ENCODE results near the gene GRAP.

GRAP gene

DNA sequence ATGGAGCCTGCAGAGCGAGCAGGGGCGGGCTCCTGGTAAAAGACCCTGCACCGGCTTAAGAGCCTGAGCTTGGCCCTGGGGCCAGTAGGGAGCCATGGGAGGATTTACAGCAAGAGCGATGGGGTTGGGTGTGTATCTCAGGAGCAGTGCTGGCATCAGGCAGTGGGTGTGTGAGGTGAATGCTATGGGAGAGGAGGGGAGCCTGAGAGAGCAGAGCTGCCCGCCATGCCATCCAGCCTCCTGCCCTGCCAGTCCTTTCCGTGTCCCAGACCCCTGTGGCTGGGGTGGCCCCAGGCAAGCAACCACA is 65.5 kb downstream of the GRAP start:
- Mint-ChIP-seq H3K4me3 (no peak overlapping the region), H3K27ac (no peak overlapping the region), H3K4me1 (no peaks in the 10 kb centered on the region), H3K27me3 (no peaks in the 10 kb centered on the region), H3K9me3 (no peaks in the 10 kb centered on the region), H3K36me3 (peaks cover 3% of the 10 kb centered on the region)
- DNase-seq (ENCODE audit: low spot score in 2 of 2): no peak
- ATAC-seq (ENCODE audit: low read depth): no peak

GRCh38 chr17:18980682-18981334 is 65.9 kb downstream of the GRAP start:
- ATAC-seq (ENCODE audit: low read depth) (no peak), DNase-seq (ENCODE audit: low spot score in 2 of 2) (no peak)
- H3K4me3 Mint-ChIP-seq: no peak overlapping the region
- no peaks in the 10 kb centered on the region for H3K9me3 Mint-ChIP-seq
- peaks cover 3% of the 10 kb centered on the region for H3K36me3 Mint-ChIP-seq
- H3K27me3 Mint-ChIP-seq: no peaks in the 10 kb centered on the region
- H3K27ac Mint-ChIP-seq: no peak overlapping the region
- no peaks in the 10 kb centered on the region for H3K4me1 Mint-ChIP-seq

DNA sequence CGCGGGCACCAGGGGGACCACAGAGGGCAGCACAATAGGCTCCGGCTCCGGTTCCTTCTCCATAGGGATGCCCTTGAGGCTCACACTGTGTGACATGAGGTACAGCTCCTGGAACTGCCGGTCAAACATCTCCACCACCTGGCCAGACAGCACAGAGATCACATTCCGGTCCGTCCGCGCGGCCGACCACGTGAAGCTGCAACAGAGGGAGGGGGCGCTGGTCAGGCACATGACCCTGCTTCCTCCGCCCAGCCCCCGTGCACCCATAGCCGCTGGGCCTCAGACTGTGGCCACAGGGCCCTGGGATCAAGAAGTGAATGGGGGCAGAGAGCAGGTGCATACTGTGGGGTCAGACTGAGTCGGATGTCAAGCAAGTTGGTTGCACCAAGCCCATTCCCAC is 68.1 kb downstream of the GRAP start:
- H3K4me3 Mint-ChIP-seq: no peak overlapping the region
- H3K4me1 Mint-ChIP-seq: no peaks in the 10 kb centered on the region
- no peaks in the 10 kb centered on the region for H3K9me3 Mint-ChIP-seq
- DNase-seq (ENCODE audit: low spot score in 2 of 2) (no peak), ATAC-seq (ENCODE audit: low read depth) (no peak)
- peaks cover 3% of the 10 kb centered on the region for H3K36me3 Mint-ChIP-seq
- no peak overlapping the region for H3K27ac Mint-ChIP-seq
- H3K27me3 Mint-ChIP-seq: no peaks in the 10 kb centered on the region

DNA sequence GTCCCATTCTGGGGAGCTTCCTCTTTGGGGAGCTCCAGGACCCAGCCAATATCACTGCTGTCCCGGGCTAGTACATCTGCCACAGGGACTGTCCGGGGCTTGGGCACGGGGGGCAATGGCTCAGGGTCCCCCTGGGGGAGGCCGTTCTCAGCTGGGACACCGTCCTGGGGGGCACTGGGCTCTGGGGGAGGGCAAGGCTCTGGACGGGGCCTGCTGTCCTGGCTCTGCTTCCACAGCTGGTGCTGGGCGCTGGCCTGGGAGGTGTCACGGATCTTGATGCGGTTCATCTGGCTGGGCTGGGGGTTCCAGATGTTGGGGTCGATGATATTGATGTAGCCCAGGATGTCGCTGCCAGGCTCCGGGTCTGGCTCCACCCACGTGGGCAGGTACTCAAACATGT is 68.7 kb downstream of the GRAP start:
- ATAC-seq (ENCODE audit: low read depth): no peak

DNA sequence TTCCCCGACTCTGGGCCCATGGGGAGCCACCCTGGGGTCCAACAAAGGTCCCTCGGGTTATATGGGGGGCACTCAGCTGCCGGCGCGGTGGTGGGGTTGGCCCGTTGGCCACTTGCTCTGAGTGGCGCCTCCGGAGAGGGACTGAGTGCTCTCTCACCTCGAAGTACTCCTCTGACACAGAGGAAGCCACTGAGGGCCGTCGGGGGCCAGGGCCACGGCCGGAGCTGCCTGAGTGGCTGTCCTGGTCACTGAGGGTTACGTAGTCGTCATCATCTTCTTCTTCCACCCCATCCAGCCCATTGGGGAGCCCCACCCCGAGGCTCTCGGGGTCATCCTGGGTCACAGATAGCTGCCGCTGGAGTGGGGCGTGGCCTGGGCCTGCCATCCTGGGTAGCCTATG is 69.1 kb downstream of the GRAP start:
- ATAC-seq (ENCODE audit: low read depth): no peak
- H3K4me3 Mint-ChIP-seq: no peak overlapping the region
- no peak for DNase-seq (ENCODE audit: low spot score in 2 of 2)
- peaks cover 3% of the 10 kb centered on the region for H3K36me3 Mint-ChIP-seq
- H3K27me3 Mint-ChIP-seq: no peaks in the 10 kb centered on the region
- H3K9me3 Mint-ChIP-seq: no peaks in the 10 kb centered on the region
- H3K27ac Mint-ChIP-seq: no peak overlapping the region
- no peaks in the 10 kb centered on the region for H3K4me1 Mint-ChIP-seq

More for the DNA sequence above, 68.7 kb downstream of the GRAP start:
- no peak for DNase-seq (ENCODE audit: low spot score in 2 of 2)
- Mint-ChIP-seq H3K27ac (no peak overlapping the region), H3K9me3 (no peaks in the 10 kb centered on the region), H3K27me3 (no peaks in the 10 kb centered on the region), H3K4me1 (no peaks in the 10 kb centered on the region), H3K36me3 (peaks cover 3% of the 10 kb centered on the region), H3K4me3 (no peak overlapping the region)

DNA sequence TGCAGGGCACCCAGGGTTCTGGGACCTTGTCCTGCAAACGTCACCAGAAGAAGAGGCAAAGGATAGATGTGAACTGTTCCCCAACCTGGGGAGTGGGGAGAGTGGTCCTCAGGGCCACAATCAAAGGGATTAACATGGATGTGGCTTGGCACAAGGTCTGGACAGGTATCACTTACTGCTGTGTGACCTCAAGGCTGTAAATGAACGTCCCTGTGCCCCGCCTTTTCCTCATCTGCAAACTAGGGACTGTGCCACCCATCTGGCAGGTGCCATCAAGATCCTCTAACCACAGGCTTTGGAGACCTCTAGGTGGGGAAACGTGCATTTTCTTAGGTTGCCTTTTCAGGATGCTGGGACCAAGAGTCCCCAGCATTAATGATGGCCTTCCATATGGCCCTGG is 69.7 kb downstream of the GRAP start:
- H3K4me1 Mint-ChIP-seq: no peaks in the 10 kb centered on the region
- ATAC-seq (ENCODE audit: low read depth): no peak

DNA sequence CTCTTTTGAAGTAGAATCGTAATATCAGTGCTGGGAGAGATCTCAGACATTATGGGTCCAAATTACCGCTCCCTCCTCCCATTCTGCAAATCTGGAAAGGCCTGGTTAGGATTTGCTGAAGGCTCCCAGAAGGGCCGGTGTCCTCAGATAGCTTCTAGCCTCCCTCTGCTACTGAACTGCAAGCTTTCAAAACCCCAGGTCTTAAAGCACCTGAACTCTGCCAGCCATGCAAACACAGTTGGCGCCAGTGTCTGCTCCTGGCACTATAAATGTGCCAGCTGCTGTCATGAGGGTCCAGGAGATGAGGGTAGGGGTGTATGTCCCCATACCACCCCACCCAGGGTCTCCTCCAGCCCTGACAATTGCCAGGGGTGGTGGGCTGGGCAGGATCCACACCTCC is 70.6 kb downstream of the GRAP start:
- Mint-ChIP-seq H3K4me1 (no peaks in the 10 kb centered on the region), H3K27ac (no peak overlapping the region), H3K36me3 (peaks cover 3% of the 10 kb centered on the region), H3K4me3 (no peak overlapping the region), H3K27me3 (no peaks in the 10 kb centered on the region), H3K9me3 (no peaks in the 10 kb centered on the region)
- DNase-seq (ENCODE audit: low spot score in 2 of 2) (no peak), ATAC-seq (ENCODE audit: low read depth) (no peak)

More for the DNA sequence above, 69.7 kb downstream of the GRAP start:
- no peak for DNase-seq (ENCODE audit: low spot score in 2 of 2)
- Mint-ChIP-seq H3K4me3 (no peak overlapping the region), H3K27me3 (no peaks in the 10 kb centered on the region), H3K9me3 (no peaks in the 10 kb centered on the region), H3K36me3 (peaks cover 3% of the 10 kb centered on the region), H3K27ac (no peak overlapping the region)

GRCh38 chr17:18975597-18975996 is 71.2 kb downstream of the GRAP start:
- no peak overlapping the region for H3K27ac Mint-ChIP-seq
- ATAC-seq (ENCODE audit: low read depth): no peak
- no peaks in the 10 kb centered on the region for H3K4me1 Mint-ChIP-seq
- H3K36me3 Mint-ChIP-seq: peaks cover 5% of the 10 kb centered on the region
- no peak for DNase-seq (ENCODE audit: low spot score in 2 of 2)
- H3K4me3 Mint-ChIP-seq: no peak overlapping the region
- no peaks in the 10 kb centered on the region for H3K27me3 Mint-ChIP-seq
- H3K9me3 Mint-ChIP-seq: no peaks in the 10 kb centered on the region

DNA sequence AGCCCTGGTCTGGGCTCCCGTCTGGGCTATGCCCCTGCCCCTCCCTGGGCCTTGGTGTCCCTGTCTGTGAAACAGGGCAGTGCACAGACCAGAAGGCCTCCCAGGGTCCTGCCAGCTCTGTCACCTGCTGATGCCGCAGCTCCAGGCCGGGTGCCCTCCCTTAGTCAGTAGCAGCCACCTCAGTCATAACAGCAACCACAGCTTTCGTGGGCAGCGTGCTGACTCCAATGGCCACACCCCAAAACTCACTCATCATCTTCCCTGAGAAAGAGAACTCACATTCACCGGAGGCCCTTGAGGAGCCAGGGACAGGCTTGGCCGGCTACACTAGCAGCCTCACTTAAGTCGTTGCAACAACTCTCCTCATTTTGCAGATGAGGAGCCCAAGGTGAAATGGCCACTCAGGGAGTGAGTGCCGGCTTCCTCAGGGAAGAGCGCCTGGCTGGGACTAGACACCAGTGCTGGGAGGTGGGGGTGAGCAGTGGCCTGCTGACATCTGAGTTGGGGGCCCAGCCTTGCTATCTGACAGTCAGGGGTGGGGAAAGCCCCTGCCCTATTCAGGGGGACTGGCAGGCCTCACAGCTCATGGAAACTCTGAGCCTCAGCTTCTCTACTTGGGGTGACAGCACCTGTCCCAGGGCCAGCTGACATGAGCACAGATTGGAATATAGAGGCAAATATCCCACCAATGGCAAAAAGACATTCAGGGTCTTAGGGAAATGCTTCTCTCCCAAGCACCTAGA is 72.2 kb downstream of the GRAP start:
- no peak overlapping the region for H3K4me3 Mint-ChIP-seq
- ATAC-seq (ENCODE audit: low read depth) (no peak), DNase-seq (ENCODE audit: low spot score in 2 of 2) (no peak)
- H3K27me3 Mint-ChIP-seq: no peaks in the 10 kb centered on the region
- no peaks in the 10 kb centered on the region for H3K4me1 Mint-ChIP-seq
- no peaks in the 10 kb centered on the region for H3K9me3 Mint-ChIP-seq
- peaks cover 5% of the 10 kb centered on the region for H3K36me3 Mint-ChIP-seq
- no peak overlapping the region for H3K27ac Mint-ChIP-seq

- H3K27ac Mint-ChIP-seq: no peak overlapping the region
- H3K27me3 Mint-ChIP-seq: no peaks in the 10 kb centered on the region
- H3K4me3 Mint-ChIP-seq: no peak overlapping the region
- no peaks in the 10 kb centered on the region for H3K4me1 Mint-ChIP-seq
- DNase-seq (ENCODE audit: low spot score in 2 of 2) (no peak), ATAC-seq (ENCODE audit: low read depth) (no peak)
- H3K36me3 Mint-ChIP-seq: peaks cover 3% of the 10 kb centered on the region
- no peaks in the 10 kb centered on the region for H3K9me3 Mint-ChIP-seq
These were observed 75.0 kb downstream of the GRAP start for GRCh38 chr17:18971801-18972200.
